ENCODE measurements around the gene CDC20B. TPM values are rescaled to one million over a fixed set of nuclear protein-coding genes. Genes with fewer than 3 reads are reported as not detected.

The CDC20B gene
- polyA plus RNA-seq, 1 donor from 2014 or later = not detected

DNA sequence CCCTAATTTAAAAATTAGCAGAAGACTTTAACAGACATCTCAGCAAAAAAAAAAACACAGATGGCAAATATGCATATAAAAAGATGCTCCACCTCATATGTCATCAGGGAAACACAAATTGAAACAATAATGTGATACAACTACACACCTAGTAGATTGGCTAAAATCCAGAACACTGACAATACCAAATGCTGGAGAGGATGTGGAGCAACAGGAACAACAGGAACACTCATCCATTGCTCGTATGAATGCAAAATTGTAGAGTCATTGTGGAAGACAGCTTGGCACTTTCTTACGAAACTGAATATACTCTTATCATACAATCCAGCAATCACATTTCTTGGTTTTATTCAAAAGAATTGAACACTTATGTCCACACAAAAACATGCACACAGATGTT lies 32.0 kb upstream of the CDC20B start:
- no peaks in the 10 kb centered on the region for H3F3A ChIP-seq (ENCODE audit: insufficient read depth, low read length, poor library complexity, severe bottlenecking)

GRCh38 chr5:55191165-55191564 lies 18.2 kb upstream of the CDC20B start:
- Histone ChIP-seq H3K4me3 (ENCODE audit: low read length) (no peak overlapping the region), H3K36me3 (ENCODE audit: insufficient read depth, low read length) (no peaks in the 10 kb centered on the region), H3K9ac (ENCODE audit: low read length) (no peak overlapping the region), H3K27ac (ENCODE audit: low read length) (no peak overlapping the region), H4K20me1 (ENCODE audit: insufficient read depth) (no peaks in the 10 kb centered on the region), H2AFZ (ENCODE audit: low read depth, low read length) (no peak overlapping the region), H3K27me3 (ENCODE audit: insufficient read depth, low read depth, low read length) (no peaks in the 10 kb centered on the region), H3K79me2 (replicated peaks; ENCODE audit: insufficient read depth, low read length) (no peaks in the 10 kb centered on the region), H3K9me3 (ENCODE audit: low read length) (no peaks in the 10 kb centered on the region), H3F3A (ENCODE audit: insufficient read depth, low read length, poor library complexity, severe bottlenecking) (no peaks in the 10 kb centered on the region), H3K4me2 (ENCODE audit: low read length) (no peak overlapping the region), H3K9me2 (ENCODE audit: insufficient read depth, low read length) (no peaks in the 10 kb centered on the region)
- TF ChIP-seq MXI1 (conservative IDR thresholded peaks at IDR 0.05; ENCODE audit: poor library complexity, severe bottlenecking) (no peak), EZH2 (IDR thresholded peaks at IDR 0.05; ENCODE audit: borderline replicate concordance, insufficient read depth, low read length, poor library complexity, severe bottlenecking) (no peak), TAF1 (IDR thresholded peaks at IDR 0.05; ENCODE audit: low read depth) (no peak), SMC3 (conservative IDR thresholded peaks at IDR 0.05; ENCODE audit: poor library complexity) (no peak), RAD21 (conservative IDR thresholded peaks at IDR 0.05) (no peak), EP300 (conservative IDR thresholded peaks at IDR 0.05; ENCODE audit: poor library complexity, severe bottlenecking) (no peak), POLR2AphosphoS5 (IDR thresholded peaks at IDR 0.05) (no peak)
- TF ChIP-seq, protein P1, sequence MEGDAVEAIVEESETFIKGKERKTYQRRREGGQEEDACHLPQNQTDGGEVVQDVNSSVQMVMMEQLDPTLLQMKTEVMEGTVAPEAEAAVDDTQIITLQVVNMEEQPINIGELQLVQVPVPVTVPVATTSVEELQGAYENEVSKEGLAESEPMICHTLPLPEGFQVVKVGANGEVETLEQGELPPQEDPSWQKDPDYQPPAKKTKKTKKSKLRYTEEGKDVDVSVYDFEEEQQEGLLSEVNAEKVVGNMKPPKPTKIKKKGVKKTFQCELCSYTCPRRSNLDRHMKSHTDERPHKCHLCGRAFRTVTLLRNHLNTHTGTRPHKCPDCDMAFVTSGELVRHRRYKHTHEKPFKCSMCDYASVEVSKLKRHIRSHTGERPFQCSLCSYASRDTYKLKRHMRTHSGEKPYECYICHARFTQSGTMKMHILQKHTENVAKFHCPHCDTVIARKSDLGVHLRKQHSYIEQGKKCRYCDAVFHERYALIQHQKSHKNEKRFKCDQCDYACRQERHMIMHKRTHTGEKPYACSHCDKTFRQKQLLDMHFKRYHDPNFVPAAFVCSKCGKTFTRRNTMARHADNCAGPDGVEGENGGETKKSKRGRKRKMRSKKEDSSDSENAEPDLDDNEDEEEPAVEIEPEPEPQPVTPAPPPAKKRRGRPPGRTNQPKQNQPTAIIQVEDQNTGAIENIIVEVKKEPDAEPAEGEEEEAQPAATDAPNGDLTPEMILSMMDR (IDR thresholded peaks at IDR 0.05; ENCODE audit: poor library complexity, severe bottlenecking) = no peak
- TF ChIP-seq, protein P2, sequence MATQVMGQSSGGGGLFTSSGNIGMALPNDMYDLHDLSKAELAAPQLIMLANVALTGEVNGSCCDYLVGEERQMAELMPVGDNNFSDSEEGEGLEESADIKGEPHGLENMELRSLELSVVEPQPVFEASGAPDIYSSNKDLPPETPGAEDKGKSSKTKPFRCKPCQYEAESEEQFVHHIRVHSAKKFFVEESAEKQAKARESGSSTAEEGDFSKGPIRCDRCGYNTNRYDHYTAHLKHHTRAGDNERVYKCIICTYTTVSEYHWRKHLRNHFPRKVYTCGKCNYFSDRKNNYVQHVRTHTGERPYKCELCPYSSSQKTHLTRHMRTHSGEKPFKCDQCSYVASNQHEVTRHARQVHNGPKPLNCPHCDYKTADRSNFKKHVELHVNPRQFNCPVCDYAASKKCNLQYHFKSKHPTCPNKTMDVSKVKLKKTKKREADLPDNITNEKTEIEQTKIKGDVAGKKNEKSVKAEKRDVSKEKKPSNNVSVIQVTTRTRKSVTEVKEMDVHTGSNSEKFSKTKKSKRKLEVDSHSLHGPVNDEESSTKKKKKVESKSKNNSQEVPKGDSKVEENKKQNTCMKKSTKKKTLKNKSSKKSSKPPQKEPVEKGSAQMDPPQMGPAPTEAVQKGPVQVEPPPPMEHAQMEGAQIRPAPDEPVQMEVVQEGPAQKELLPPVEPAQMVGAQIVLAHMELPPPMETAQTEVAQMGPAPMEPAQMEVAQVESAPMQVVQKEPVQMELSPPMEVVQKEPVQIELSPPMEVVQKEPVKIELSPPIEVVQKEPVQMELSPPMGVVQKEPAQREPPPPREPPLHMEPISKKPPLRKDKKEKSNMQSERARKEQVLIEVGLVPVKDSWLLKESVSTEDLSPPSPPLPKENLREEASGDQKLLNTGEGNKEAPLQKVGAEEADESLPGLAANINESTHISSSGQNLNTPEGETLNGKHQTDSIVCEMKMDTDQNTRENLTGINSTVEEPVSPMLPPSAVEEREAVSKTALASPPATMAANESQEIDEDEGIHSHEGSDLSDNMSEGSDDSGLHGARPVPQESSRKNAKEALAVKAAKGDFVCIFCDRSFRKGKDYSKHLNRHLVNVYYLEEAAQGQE (IDR thresholded peaks at IDR 0.05; ENCODE audit: borderline replicate concordance) = no peak

More for the DNA sequence above, 32.0 kb upstream of the CDC20B start:
- Histone ChIP-seq H3K9ac (ENCODE audit: low read length) (no peak overlapping the region), H3K79me2 (replicated peaks; ENCODE audit: insufficient read depth, low read length) (no peaks in the 10 kb centered on the region), H2AFZ (ENCODE audit: low read depth, low read length) (no peak overlapping the region), H3K27ac (ENCODE audit: low read length) (no peak overlapping the region), H3K9me3 (ENCODE audit: low read length) (no peaks in the 10 kb centered on the region), H3K36me3 (ENCODE audit: insufficient read depth, low read length) (no peaks in the 10 kb centered on the region), H3K4me2 (ENCODE audit: low read length) (no peak overlapping the region), H3K9me2 (ENCODE audit: insufficient read depth, low read length) (no peaks in the 10 kb centered on the region), H3K4me3 (ENCODE audit: low read length) (no peak overlapping the region), H3K27me3 (ENCODE audit: insufficient read depth, low read depth, low read length) (no peaks in the 10 kb centered on the region), H4K20me1 (ENCODE audit: insufficient read depth) (no peaks in the 10 kb centered on the region)
- no peak for TF ChIP-seq EP300 (conservative IDR thresholded peaks at IDR 0.05; ENCODE audit: poor library complexity, severe bottlenecking)
- TF ChIP-seq TAF1 (IDR thresholded peaks at IDR 0.05; ENCODE audit: low read depth) = no peak
- TF ChIP-seq, protein P2 (IDR thresholded peaks at IDR 0.05; ENCODE audit: borderline replicate concordance) = no peak
- TF ChIP-seq MXI1 (conservative IDR thresholded peaks at IDR 0.05; ENCODE audit: poor library complexity, severe bottlenecking) = no peak
- TF ChIP-seq EZH2 (IDR thresholded peaks at IDR 0.05; ENCODE audit: borderline replicate concordance, insufficient read depth, low read length, poor library complexity, severe bottlenecking) = no peak
- no peak for TF ChIP-seq RAD21 (conservative IDR thresholded peaks at IDR 0.05)
- TF ChIP-seq POLR2AphosphoS5 (IDR thresholded peaks at IDR 0.05) = no peak
- TF ChIP-seq, protein P1 (IDR thresholded peaks at IDR 0.05; ENCODE audit: poor library complexity, severe bottlenecking) = no peak
- TF ChIP-seq SMC3 (conservative IDR thresholded peaks at IDR 0.05; ENCODE audit: poor library complexity) = no peak
